Epithelial cell of esophagus (primary cell): Measurements from ENCODE around the gene LMBRD1.
"Not testable (repeated sequence)": the region's sequence is repeated elsewhere in the genome, so short reads cannot be mapped to it uniquely, and the experiment has no call there.

Experiments used
- DNase-seq: peaks from one replicate; pipeline ENCODE4 v3.0.0; 2010; ENCODE audit warnings: low read depth
- H3K4me3 ChIP-seq: 2 replicates; pipeline ENCODE4 v1.5.1; 2011; ENCODE audit warnings: mild to moderate bottlenecking, low read length, control low read depth
- CTCF ChIP-seq: IDR thresholded peaks from 2 replicates; pipeline ENCODE4 v1.5.1; 2011; ENCODE audit warnings: low read depth, mild to moderate bottlenecking, low read length, control low read depth, inconsistent platforms; ENCODE audit not compliant: insufficient read depth; ENCODE audit errors: missing control alignments

The LMBRD1 gene

GRCh38 chr6:69690986-69691385 is 105.8 kb downstream of the LMBRD1 start:
- H3K4me3 ChIP-seq, result no peak overlapping the region
- TF ChIP-seq CTCF, result no peak

GRCh38 chr6:69680302-69680701 is 116.5 kb downstream of the LMBRD1 start:
- DNase-seq, result no peak
- no peak for TF ChIP-seq CTCF
- H3K4me3 ChIP-seq, result no peak overlapping the region

More at GRCh38 chr6:69690986-69691385, 105.8 kb downstream of the LMBRD1 start:
- DNase-seq, result no peak

GRCh38 chr6:69673298-69673697 is 123.5 kb downstream of the LMBRD1 start:
- H3K4me3 ChIP-seq, result no peak overlapping the region
- no peak for TF ChIP-seq CTCF
- no peak for DNase-seq

GRCh38 chr6:69668916-69669315 is 127.9 kb downstream of the LMBRD1 start:
- no peak overlapping the region for H3K4me3 ChIP-seq
- DNase-seq, result no peak
- no peak for TF ChIP-seq CTCF

GRCh38 chr6:69666779-69667178 is 130.0 kb downstream of the LMBRD1 start:
- not testable (repeated sequence) for H3K4me3 ChIP-seq, DNase-seq

- no peak for TF ChIP-seq CTCF
Observed at GRCh38 chr6:69665437-69665836, 131.4 kb downstream of the LMBRD1 start.

GRCh38 chr6:69664551-69664950 is 132.3 kb downstream of the LMBRD1 start:
- no peak for TF ChIP-seq CTCF
- DNase-seq, result no peak
- no peak overlapping the region for H3K4me3 ChIP-seq

More at GRCh38 chr6:69665437-69665836, 131.4 kb downstream of the LMBRD1 start:
- H3K4me3 ChIP-seq, result no peak overlapping the region
- DNase-seq, result no peak
